K562 (cell line): ENCODE measurements around the gene NUB1.

ENCODE experiments used
- CTCF ChIP-seq, 3 experiments: IDR thresholded peaks in 2 of 3; conservative IDR thresholded peaks in 1 of 3; 2 replicates each; pipeline ENCODE4 v1.5.1; 2011 to 2012; ENCODE audit warnings: low read length in 3 of 3, mild to moderate bottlenecking in 3 of 3, control low read depth in 2 of 3, improper control_type of control experiment in 1 of 3, inconsistent platforms in 1 of 3, low read depth in 1 of 3, mixed read lengths in 1 of 3, moderate library complexity in 1 of 3; ENCODE audit not compliant: insufficient read depth in 2 of 3
- EZH2 ChIP-seq: IDR thresholded peaks from 2 replicates; pipeline ENCODE4 v1.6.1; 2012; ENCODE audit warnings: low read depth, mild to moderate bottlenecking, inconsistent platforms, low read length, borderline replicate concordance
- HMGXB4 ChIP-seq: sonication (generic); formaldehyde crosslinking; IDR thresholded peaks from 2 replicates; pipeline ENCODE4 v1.8.1; 2023; ENCODE audit warnings: mild to moderate bottlenecking, missing genetic modification reagents
- KAT2B ChIP-seq: IDR thresholded peaks from one replicate; pipeline ENCODE4 v1.6.1; 2012; ENCODE audit warnings: low read depth, mild to moderate bottlenecking, control low read depth, inconsistent platforms, low read length, moderate library complexity
- POLR2A ChIP-seq: fragments of 450-650 bp; conservative IDR thresholded peaks from 2 replicates; pipeline ENCODE4 v1.6.1; 2016
- POLR2AphosphoS5 ChIP-seq: IDR thresholded peaks from 2 replicates; pipeline ENCODE4 v1.6.1; 2011; ENCODE audit warnings: mild to moderate bottlenecking, low read depth, low read length, moderate library complexity; ENCODE audit not compliant: control insufficient read depth, insufficient read depth
- PTBP1 ChIP-seq: fragments of 200-400 bp; formaldehyde crosslinking; IDR thresholded peaks from 2 replicates; pipeline ENCODE4 v1.6.1; 2017; ENCODE audit warnings: low read depth, low read length
- TEAD4 ChIP-seq, 2 experiments: sonication (generic) in 1 of 2; formaldehyde crosslinking in 1 of 2; IDR thresholded peaks; 2 replicates each; pipeline versions ENCODE4 v1.6.1 to v1.8.0; 2012 to 2022; ENCODE audit warnings: borderline replicate concordance in 1 of 2, inconsistent platforms in 1 of 2, low read length in 1 of 2, mild to moderate bottlenecking in 1 of 2, missing genetic modification reagents in 1 of 2
- ZC3H4 ChIP-seq: sonication (generic); formaldehyde crosslinking; IDR thresholded peaks from 2 replicates; pipeline ENCODE4 v1.9.0; 2021; ENCODE audit warnings: missing genetic modification reagents, borderline replicate concordance
- ZNF146 ChIP-seq: IDR thresholded peaks from one replicate; pipeline ENCODE4 v1.6.1; 2018; ENCODE audit warnings: missing compliant biosample characterization; ENCODE audit not compliant: unreplicated experiment
- ZNF232 ChIP-seq: sonication (generic); formaldehyde crosslinking; IDR thresholded peaks from 2 replicates; pipeline ENCODE4 v1.8.0; 2022; ENCODE audit warnings: mild to moderate bottlenecking, missing genetic modification reagents
- ZNF384 ChIP-seq: IDR thresholded peaks from 2 replicates; pipeline ENCODE4 v1.6.1; 2012; ENCODE audit warnings: low read depth, low read length, improper control_type of control experiment

GRCh38 chr7:151387161-151388006 lies 45.8 kb downstream of the NUB1 start:
- TF ChIP-seq CTCF (IDR thresholded peaks at IDR 0.05 in 2 of 3, conservative IDR thresholded peaks at IDR 0.05 in 1 of 3; ENCODE audit: insufficient read depth in 2 of 3, low read depth in 1 of 3, low read length in 3 of 3), result no peak
- no peak for TF ChIP-seq POLR2AphosphoS5
- no peak for TF ChIP-seq PTBP1
- no peak for TF ChIP-seq ZNF384
- no peak for TF ChIP-seq ZNF232 (CRISPR knock-in tag)
- TF ChIP-seq TEAD4 (IDR thresholded peaks at IDR 0.05; ENCODE audit: low read length), result no peak
- no peak for TF ChIP-seq TEAD4 (CRISPR knock-in tag; IDR thresholded peaks at IDR 0.05; ENCODE audit: borderline replicate concordance)
- TF ChIP-seq HMGXB4 (CRISPR knock-in tag), result no peak
- no peak for TF ChIP-seq EZH2
- TF ChIP-seq POLR2A, result no peak
- no peak for TF ChIP-seq ZC3H4 (CRISPR knock-in tag)
- TF ChIP-seq KAT2B, result no peak
- no peak for TF ChIP-seq ZNF146 (CRISPR knock-in tag)
